SU-DHL-6 (cell line): ENCODE results near the gene GBX2.

ENCODE experiments used
- EZH2phosphoT487 ChIP-seq: fragments of 200-600 bp; sonication (generic), shearing (Covaris generic); conservative IDR thresholded peaks from 2 replicates; pipeline ENCODE4 v1.6.1; 2018; ENCODE audit warnings: mild to moderate bottlenecking, antibody characterized with exemption, low read length, moderate library complexity, mixed read lengths
- TF ChIP-seq, protein P1 (sequence below): fragments of 200-600 bp; sonication (generic); IDR thresholded peaks from one replicate; pipeline ENCODE4 v1.5.1; 2017; ENCODE audit warnings: antibody characterized with exemption, mild to moderate bottlenecking, low read length, moderate library complexity; ENCODE audit not compliant: insufficient read depth, poor library complexity, severe bottlenecking

DNA sequence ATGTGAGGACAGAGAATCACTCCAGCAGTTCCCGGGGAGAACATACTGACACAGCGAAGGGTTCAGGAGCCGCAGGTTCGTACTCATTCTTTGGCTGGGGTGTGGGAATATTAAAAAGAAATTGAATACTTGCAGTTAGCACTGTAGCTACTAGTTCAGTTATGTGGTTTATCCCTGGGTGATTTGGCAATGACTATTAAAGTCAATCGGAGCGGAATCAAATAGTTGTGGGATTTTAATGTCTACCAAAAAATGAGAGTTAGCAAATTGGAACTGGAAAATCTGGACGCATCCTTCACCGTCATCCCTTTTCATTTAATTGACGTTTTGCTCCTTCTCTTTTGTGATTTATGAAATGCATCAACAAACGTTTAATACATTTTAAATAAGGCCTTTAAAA is 50.8 kb downstream of the GBX2 start:
- TF ChIP-seq, protein P1, sequence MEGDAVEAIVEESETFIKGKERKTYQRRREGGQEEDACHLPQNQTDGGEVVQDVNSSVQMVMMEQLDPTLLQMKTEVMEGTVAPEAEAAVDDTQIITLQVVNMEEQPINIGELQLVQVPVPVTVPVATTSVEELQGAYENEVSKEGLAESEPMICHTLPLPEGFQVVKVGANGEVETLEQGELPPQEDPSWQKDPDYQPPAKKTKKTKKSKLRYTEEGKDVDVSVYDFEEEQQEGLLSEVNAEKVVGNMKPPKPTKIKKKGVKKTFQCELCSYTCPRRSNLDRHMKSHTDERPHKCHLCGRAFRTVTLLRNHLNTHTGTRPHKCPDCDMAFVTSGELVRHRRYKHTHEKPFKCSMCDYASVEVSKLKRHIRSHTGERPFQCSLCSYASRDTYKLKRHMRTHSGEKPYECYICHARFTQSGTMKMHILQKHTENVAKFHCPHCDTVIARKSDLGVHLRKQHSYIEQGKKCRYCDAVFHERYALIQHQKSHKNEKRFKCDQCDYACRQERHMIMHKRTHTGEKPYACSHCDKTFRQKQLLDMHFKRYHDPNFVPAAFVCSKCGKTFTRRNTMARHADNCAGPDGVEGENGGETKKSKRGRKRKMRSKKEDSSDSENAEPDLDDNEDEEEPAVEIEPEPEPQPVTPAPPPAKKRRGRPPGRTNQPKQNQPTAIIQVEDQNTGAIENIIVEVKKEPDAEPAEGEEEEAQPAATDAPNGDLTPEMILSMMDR, result no peak
- no peak for TF ChIP-seq EZH2phosphoT487
